ENCODE measurements around the gene INTS11.

INTS11 gene

GRCh38 chr1:1345384-1345783 lies 20.9 kb upstream of the INTS11 start:
- in situ Hi-C loops (cut with MboI; ENCODE audit: low sequenced_read_pairs) = no loop called here

- in situ Hi-C loops (cut with MboI; ENCODE audit: low sequenced_read_pairs) = no loop called here
Measured at GRCh38 chr1:1344655-1345361, 20.3 kb upstream of the INTS11 start.

- in situ Hi-C loops (cut with MboI; ENCODE audit: low sequenced_read_pairs) = no loop called here
Measured at GRCh38 chr1:1343811-1344421, 19.5 kb upstream of the INTS11 start.

- in situ Hi-C loops (cut with MboI; ENCODE audit: low sequenced_read_pairs) = no loop called here
Measured at GRCh38 chr1:1342584-1343115, 18.2 kb upstream of the INTS11 start.

- in situ Hi-C loops (cut with MboI; ENCODE audit: low sequenced_read_pairs) = no loop called here
Measured at GRCh38 chr1:1342061-1342562, 17.7 kb upstream of the INTS11 start.

- in situ Hi-C loops (cut with MboI; ENCODE audit: low sequenced_read_pairs) = no loop called here
Measured at GRCh38 chr1:1341549-1342021, 17.1 kb upstream of the INTS11 start.

- in situ Hi-C loops (cut with MboI; ENCODE audit: low sequenced_read_pairs) = no loop called here
Measured at GRCh38 chr1:1340791-1341548, 16.5 kb upstream of the INTS11 start.

GRCh38 chr1:1340185-1340584 lies 15.7 kb upstream of the INTS11 start:
- in situ Hi-C loops (cut with MboI; ENCODE audit: low sequenced_read_pairs) = no loop called here

- in situ Hi-C loops (cut with MboI; ENCODE audit: low sequenced_read_pairs) = no loop called here
Measured at GRCh38 chr1:1338278-1338677, 13.8 kb upstream of the INTS11 start.

- in situ Hi-C loops (cut with MboI; ENCODE audit: low sequenced_read_pairs) = no loop called here
Measured at GRCh38 chr1:1337793-1338147, 13.3 kb upstream of the INTS11 start.

GRCh38 chr1:1336931-1337792 lies 12.7 kb upstream of the INTS11 start:
- in situ Hi-C loops (cut with MboI; ENCODE audit: low sequenced_read_pairs) = no loop called here

GRCh38 chr1:1336446-1336845 lies 12.0 kb upstream of the INTS11 start:
- in situ Hi-C loops (cut with MboI; ENCODE audit: low sequenced_read_pairs) = no loop called here

- in situ Hi-C loops (cut with MboI; ENCODE audit: low sequenced_read_pairs) = no loop called here
Measured at GRCh38 chr1:1335792-1336248, 11.4 kb upstream of the INTS11 start.

GRCh38 chr1:1335283-1335682 lies 10.8 kb upstream of the INTS11 start:
- in situ Hi-C loops (cut with MboI; ENCODE audit: low sequenced_read_pairs) = no loop called here

- in situ Hi-C loops (cut with MboI; ENCODE audit: low sequenced_read_pairs) = no loop called here
Measured at GRCh38 chr1:1334835-1335234, 10.4 kb upstream of the INTS11 start.

GRCh38 chr1:1333551-1334241 lies 9.2 kb upstream of the INTS11 start:
- in situ Hi-C loops (cut with MboI; ENCODE audit: low sequenced_read_pairs) = no loop called here

GRCh38 chr1:1332774-1333480 lies 8.5 kb upstream of the INTS11 start:
- in situ Hi-C loops (cut with MboI; ENCODE audit: low sequenced_read_pairs) = no loop called here

GRCh38 chr1:1332031-1332755 lies 7.7 kb upstream of the INTS11 start:
- in situ Hi-C loops (cut with MboI; ENCODE audit: low sequenced_read_pairs) = no loop called here
